ENCODE data around the gene NR5A2.

NR5A2 gene

GRCh38 chr1:200176798-200177197 lies 149.3 kb downstream of the NR5A2 start:
- DNase-seq (ENCODE audit: low spot score), result no peak
- TF ChIP-seq, protein P1, sequence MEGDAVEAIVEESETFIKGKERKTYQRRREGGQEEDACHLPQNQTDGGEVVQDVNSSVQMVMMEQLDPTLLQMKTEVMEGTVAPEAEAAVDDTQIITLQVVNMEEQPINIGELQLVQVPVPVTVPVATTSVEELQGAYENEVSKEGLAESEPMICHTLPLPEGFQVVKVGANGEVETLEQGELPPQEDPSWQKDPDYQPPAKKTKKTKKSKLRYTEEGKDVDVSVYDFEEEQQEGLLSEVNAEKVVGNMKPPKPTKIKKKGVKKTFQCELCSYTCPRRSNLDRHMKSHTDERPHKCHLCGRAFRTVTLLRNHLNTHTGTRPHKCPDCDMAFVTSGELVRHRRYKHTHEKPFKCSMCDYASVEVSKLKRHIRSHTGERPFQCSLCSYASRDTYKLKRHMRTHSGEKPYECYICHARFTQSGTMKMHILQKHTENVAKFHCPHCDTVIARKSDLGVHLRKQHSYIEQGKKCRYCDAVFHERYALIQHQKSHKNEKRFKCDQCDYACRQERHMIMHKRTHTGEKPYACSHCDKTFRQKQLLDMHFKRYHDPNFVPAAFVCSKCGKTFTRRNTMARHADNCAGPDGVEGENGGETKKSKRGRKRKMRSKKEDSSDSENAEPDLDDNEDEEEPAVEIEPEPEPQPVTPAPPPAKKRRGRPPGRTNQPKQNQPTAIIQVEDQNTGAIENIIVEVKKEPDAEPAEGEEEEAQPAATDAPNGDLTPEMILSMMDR (IDR thresholded peaks at IDR 0.05; ENCODE audit: extremely low read depth, missing control alignments), result no peak

- DNase-seq (ENCODE audit: low spot score), result no peak
- TF ChIP-seq, protein P1 (IDR thresholded peaks at IDR 0.05; ENCODE audit: extremely low read depth, missing control alignments), result no peak
Measured at GRCh38 chr1:200178340-200178739, 150.8 kb downstream of the NR5A2 start.

GRCh38 chr1:200179126-200179780 lies 151.7 kb downstream of the NR5A2 start:
- TF ChIP-seq, protein P1 (IDR thresholded peaks at IDR 0.05; ENCODE audit: extremely low read depth, missing control alignments), result no peak
- no peak for DNase-seq (ENCODE audit: low spot score)

GRCh38 chr1:200179781-200180160 lies 152.3 kb downstream of the NR5A2 start:
- TF ChIP-seq, protein P1 (IDR thresholded peaks at IDR 0.05; ENCODE audit: extremely low read depth, missing control alignments), result no peak
- DNase-seq (ENCODE audit: low spot score), result no peak

DNA sequence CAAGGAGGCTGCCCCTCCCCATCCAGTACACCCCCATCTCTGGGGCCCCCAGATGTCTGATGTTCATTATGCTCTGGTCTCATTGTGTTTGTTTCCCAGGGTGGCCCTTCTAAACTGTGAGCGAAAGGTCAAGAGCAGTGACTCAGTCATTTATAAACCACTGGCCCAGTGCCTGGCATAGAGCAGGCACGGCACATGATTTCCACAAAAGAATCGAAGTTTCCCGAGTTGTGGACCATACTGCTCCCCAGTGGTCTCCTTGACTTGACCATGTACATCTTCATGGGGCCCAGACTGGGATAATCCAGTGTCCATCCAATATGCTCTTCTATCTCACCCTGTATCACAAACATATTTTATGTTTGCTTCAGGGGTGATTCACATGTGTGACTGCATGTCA lies 153.3 kb downstream of the NR5A2 start:
- TF ChIP-seq, protein P1 (IDR thresholded peaks at IDR 0.05; ENCODE audit: extremely low read depth, missing control alignments), result no peak
- DNase-seq (ENCODE audit: low spot score), result no peak

- no peak for DNase-seq (ENCODE audit: low spot score)
- TF ChIP-seq, protein P1 (IDR thresholded peaks at IDR 0.05; ENCODE audit: extremely low read depth, missing control alignments), result no peak
Measured at GRCh38 chr1:200181861-200182260, 154.4 kb downstream of the NR5A2 start.

- no peak for DNase-seq (ENCODE audit: low spot score)
- TF ChIP-seq, protein P1 (IDR thresholded peaks at IDR 0.05; ENCODE audit: extremely low read depth, missing control alignments), result no peak
Measured at GRCh38 chr1:200182701-200183100, 155.2 kb downstream of the NR5A2 start.

Measured in GM20000 (cell line).